Measurements from ENCODE around the gene INCENP. TPM values are rescaled to one million over a fixed set of nuclear protein-coding genes. Genes with fewer than 3 reads are reported as not detected.

The INCENP gene
- total and polyA plus RNA-seq, 3 experiments from 2014 or later, result 3.1 to 69.5 (median 65.5) TPM

DNA sequence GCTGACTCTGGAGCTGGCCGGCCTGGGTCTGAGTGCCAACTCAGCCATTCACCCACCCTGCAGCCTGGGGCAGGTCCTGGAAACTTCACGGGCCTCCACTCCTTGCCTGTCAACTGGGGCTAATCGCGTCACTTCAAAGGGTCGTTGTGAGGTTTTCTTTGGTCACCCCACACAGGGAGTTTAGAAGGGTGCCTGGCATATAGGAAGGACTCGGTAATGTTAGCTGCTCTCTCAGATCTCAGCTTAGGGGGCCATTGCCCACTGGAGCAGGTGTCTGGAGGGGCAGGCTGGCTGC is 7.3 kb downstream of the INCENP start:
- Mint-ChIP-seq H3K27ac (peak overlapping the region in 1 of 8 donors; percentile 89), H3K36me3 (peaks cover 0 to 70% (median 3%) of the 10 kb centered on the region in 3 donors), H3K27me3 (no peaks in the 10 kb centered on the region), H3K9me3 (no peaks in the 10 kb centered on the region), H3K4me1 (peaks cover 26 to 38% (median 37%) of the 10 kb centered on the region in 3 donors), H3K4me3 (no peak overlapping the region)
- no peaks in the 10 kb centered on the region for H3K36me3 ChIP-seq (ENCODE audit: insufficient read depth, low read length)
- no peaks in the 10 kb centered on the region for H3K4me1 ChIP-seq (ENCODE audit: insufficient read depth, low read length)
- no peak overlapping the region for H3K27ac ChIP-seq (ENCODE audit: low read depth, low read length)
- no peaks in the 10 kb centered on the region for H3K27me3 ChIP-seq (ENCODE audit: insufficient read depth, low read length, poor library complexity, severe bottlenecking)
- CTCF ChIA-PET, result interaction anchor here (1.5 kb wide), 1 partner anchor 23 kb away, joined by 4 read pairs; no protein-coding TSS in a partner anchor
- H3K9me3 ChIP-seq (ENCODE audit: low read length), result no peaks in the 10 kb centered on the region
- DNase-seq, result no peak
- POLR2A ChIA-PET, result no interaction called here
- no peak overlapping the region for H3K4me3 ChIP-seq (ENCODE audit: low read length)

- POLR2A ChIA-PET, result no interaction called here
- H3K36me3 ChIP-seq (ENCODE audit: insufficient read depth, low read length), result no peaks in the 10 kb centered on the region
Measured at GRCh38 chr11:62132191-62132590, 8.4 kb downstream of the INCENP start.

GRCh38 chr11:62132689-62133293 is 9.0 kb downstream of the INCENP start:
- H3K4me3 Mint-ChIP-seq, result no peak overlapping the region
- peaks cover 0 to 77% (median 7%) of the 10 kb centered on the region in 3 donors for H3K36me3 Mint-ChIP-seq
- H3K27me3 Mint-ChIP-seq, result no peaks in the 10 kb centered on the region
- CTCF ChIA-PET, result no interaction called here
- H3K27ac Mint-ChIP-seq, result peak overlapping the region in 5 of 8 donors; percentile 35 to 92 (median 43)
- Histone ChIP-seq H3K4me3 (ENCODE audit: low read length) (no peak overlapping the region), H3K27ac (ENCODE audit: low read depth, low read length) (no peak overlapping the region), H3K9me3 (ENCODE audit: low read length) (no peaks in the 10 kb centered on the region), H3K4me1 (ENCODE audit: insufficient read depth, low read length) (no peaks in the 10 kb centered on the region), H3K27me3 (ENCODE audit: insufficient read depth, low read length, poor library complexity, severe bottlenecking) (no peaks in the 10 kb centered on the region), H3K36me3 (ENCODE audit: insufficient read depth, low read length) (no peaks in the 10 kb centered on the region)
- peaks cover 21 to 29% (median 27%) of the 10 kb centered on the region in 3 donors for H3K4me1 Mint-ChIP-seq
- no peak for DNase-seq
- POLR2A ChIA-PET, result no interaction called here
- no peaks in the 10 kb centered on the region for H3K9me3 Mint-ChIP-seq

More at GRCh38 chr11:62132191-62132590, 8.4 kb downstream of the INCENP start:
- H3K9me3 ChIP-seq (ENCODE audit: low read length), result no peaks in the 10 kb centered on the region
- Mint-ChIP-seq H3K4me3 (no peak overlapping the region), H3K36me3 (peaks cover 0 to 75% (median 7%) of the 10 kb centered on the region in 3 donors), H3K27me3 (no peaks in the 10 kb centered on the region), H3K27ac (peak overlapping the region in 3 of 8 donors; percentile 30 to 36 (median 35)), H3K9me3 (no peaks in the 10 kb centered on the region), H3K4me1 (peaks cover 23 to 34% (median 31%) of the 10 kb centered on the region in 3 donors)
- no peaks in the 10 kb centered on the region for H3K4me1 ChIP-seq (ENCODE audit: insufficient read depth, low read length)
- no peaks in the 10 kb centered on the region for H3K27me3 ChIP-seq (ENCODE audit: insufficient read depth, low read length, poor library complexity, severe bottlenecking)
- CTCF ChIA-PET, result no interaction called here
- no peak for DNase-seq
- H3K4me3 ChIP-seq (ENCODE audit: low read length), result no peak overlapping the region
- H3K27ac ChIP-seq (ENCODE audit: low read depth, low read length), result no peak overlapping the region

DNA sequence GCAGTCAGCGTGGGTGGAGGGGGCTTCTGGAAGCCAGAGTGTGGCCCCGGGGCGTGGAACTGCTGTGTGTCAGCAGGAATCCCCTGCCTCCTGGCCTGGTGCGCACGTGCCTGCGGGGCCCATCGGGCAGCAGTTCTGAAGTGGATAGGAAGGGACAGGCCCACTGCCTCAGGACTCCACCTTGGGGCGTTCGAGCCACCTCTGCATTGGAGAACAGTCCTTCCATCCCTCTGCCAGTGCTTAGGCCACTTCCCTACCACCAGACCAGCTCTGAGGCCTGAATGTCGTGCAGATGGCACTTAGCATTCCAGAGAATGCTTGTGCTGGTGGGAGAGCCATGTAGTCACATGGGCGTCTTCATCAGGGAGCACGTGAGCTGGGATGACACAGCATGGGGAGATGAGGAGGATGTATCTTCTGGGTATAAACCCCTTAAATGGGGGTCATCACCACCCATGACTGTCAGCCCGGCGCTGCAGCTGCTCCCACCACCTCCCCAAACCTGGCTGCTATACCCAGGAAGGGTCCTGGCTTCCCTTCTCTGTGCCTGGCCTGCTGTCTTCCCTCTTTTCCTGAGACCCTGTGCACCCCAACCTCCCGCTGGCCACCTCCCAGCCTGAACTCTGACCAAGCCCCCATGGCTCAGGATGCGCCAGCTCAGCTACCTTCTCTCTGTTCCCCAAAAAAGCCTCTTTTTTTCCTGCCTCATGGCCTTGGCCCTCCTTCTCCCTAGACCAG is 9.7 kb downstream of the INCENP start:
- ChIA-PET POLR2A (no interaction called here), CTCF (no interaction called here)
- Mint-ChIP-seq H3K4me3 (no peak overlapping the region), H3K9me3 (no peaks in the 10 kb centered on the region), H3K27ac (peak overlapping the region in 2 of 8 donors; percentile 9 to 24), H3K27me3 (no peaks in the 10 kb centered on the region), H3K4me1 (peaks cover 21 to 29% (median 27%) of the 10 kb centered on the region in 3 donors), H3K36me3 (peaks cover 0 to 79% (median 7%) of the 10 kb centered on the region in 3 donors)
- Histone ChIP-seq H3K9me3 (ENCODE audit: low read length) (no peaks in the 10 kb centered on the region), H3K27me3 (ENCODE audit: insufficient read depth, low read length, poor library complexity, severe bottlenecking) (no peaks in the 10 kb centered on the region), H3K4me1 (ENCODE audit: insufficient read depth, low read length) (no peaks in the 10 kb centered on the region), H3K4me3 (ENCODE audit: low read length) (no peak overlapping the region), H3K27ac (ENCODE audit: low read depth, low read length) (no peak overlapping the region), H3K36me3 (ENCODE audit: insufficient read depth, low read length) (no peaks in the 10 kb centered on the region)
- DNase-seq, result no peak

- ChIA-PET CTCF (interaction anchor here (1.1 kb wide), 1 partner anchor 56 kb away, joined by 4 read pairs; no protein-coding TSS in a partner anchor), POLR2A (no interaction called here)
- H3K4me3 Mint-ChIP-seq, result no peak overlapping the region
- Histone ChIP-seq H3K9me3 (ENCODE audit: low read length) (no peaks in the 10 kb centered on the region), H3K36me3 (ENCODE audit: insufficient read depth, low read length) (peaks cover 11% of the 10 kb centered on the region), H3K4me1 (ENCODE audit: insufficient read depth, low read length) (no peaks in the 10 kb centered on the region), H3K27me3 (ENCODE audit: insufficient read depth, low read length, poor library complexity, severe bottlenecking) (no peaks in the 10 kb centered on the region), H3K27ac (ENCODE audit: low read depth, low read length) (no peak overlapping the region), H3K4me3 (ENCODE audit: low read length) (no peak overlapping the region)
- peaks cover 0 to 75% (median 4%) of the 10 kb centered on the region in 3 donors for H3K36me3 Mint-ChIP-seq
- no peak for DNase-seq
- H3K9me3 Mint-ChIP-seq, result no peaks in the 10 kb centered on the region
- no peak overlapping the region for H3K27ac Mint-ChIP-seq
- H3K4me1 Mint-ChIP-seq, result peaks cover 10 to 21% (median 13%) of the 10 kb centered on the region in 3 donors
- no peaks in the 10 kb centered on the region for H3K27me3 Mint-ChIP-seq
Measured at GRCh38 chr11:62137276-62137861, 13.6 kb downstream of the INCENP start.

- ChIA-PET POLR2A (no interaction called here), CTCF (no interaction called here)
- Histone ChIP-seq H3K36me3 (ENCODE audit: insufficient read depth, low read length) (peaks cover 18% of the 10 kb centered on the region), H3K27ac (ENCODE audit: low read depth, low read length) (no peak overlapping the region), H3K9me3 (ENCODE audit: low read length) (no peaks in the 10 kb centered on the region), H3K27me3 (ENCODE audit: insufficient read depth, low read length, poor library complexity, severe bottlenecking) (no peaks in the 10 kb centered on the region), H3K4me3 (ENCODE audit: low read length) (no peak overlapping the region), H3K4me1 (ENCODE audit: insufficient read depth, low read length) (no peaks in the 10 kb centered on the region)
- Mint-ChIP-seq H3K36me3 (peaks cover 0 to 75% (median 8%) of the 10 kb centered on the region in 3 donors), H3K9me3 (no peaks in the 10 kb centered on the region), H3K4me3 (no peak overlapping the region), H3K27ac (no peak overlapping the region), H3K27me3 (no peaks in the 10 kb centered on the region), H3K4me1 (peaks cover 4 to 14% (median 7%) of the 10 kb centered on the region in 3 donors)
- no peak for DNase-seq
Measured at GRCh38 chr11:62137881-62138629, 14.2 kb downstream of the INCENP start.

DNA sequence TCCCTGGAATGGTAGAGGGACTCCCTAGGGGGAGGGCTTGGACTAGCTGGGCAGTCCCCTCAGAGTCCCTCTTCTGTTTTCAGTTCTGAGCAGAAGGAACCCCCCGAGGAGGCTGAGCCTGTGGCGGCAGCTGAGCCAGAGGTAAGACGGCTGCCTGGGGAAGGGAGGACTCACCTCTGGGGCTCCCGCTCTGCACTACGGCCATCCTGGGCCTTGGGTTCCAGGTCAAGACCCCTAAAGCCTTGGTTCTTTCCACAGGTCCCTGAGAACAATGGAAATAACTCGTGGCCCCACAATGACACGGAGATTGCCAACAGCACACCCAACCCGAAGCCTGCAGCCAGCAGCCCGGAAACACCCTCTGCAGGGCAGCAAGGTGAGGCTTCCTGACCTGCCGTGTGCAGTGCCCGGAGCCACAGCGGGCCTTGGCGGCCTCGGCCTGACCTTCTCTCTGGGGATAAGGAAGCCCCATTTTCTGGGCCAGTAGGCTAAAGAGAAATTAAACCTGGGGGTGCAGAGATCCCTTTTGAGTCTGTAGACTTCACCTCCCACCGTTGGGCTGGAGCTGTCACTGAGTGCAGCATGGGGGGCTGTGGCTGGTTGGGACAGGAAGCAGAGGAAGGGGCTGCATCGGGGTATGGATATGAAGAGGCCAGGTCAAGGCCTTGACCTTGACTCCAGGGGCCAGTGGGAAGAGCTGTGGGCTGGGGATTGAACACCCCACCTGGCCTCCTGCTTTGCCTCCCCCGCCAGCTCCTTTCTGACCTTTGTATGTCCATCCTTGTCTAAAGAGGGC is 15.0 kb downstream of the INCENP start:
- Histone ChIP-seq H3K36me3 (ENCODE audit: insufficient read depth, low read length) (peaks cover 24% of the 10 kb centered on the region), H3K9me3 (ENCODE audit: low read length) (no peaks in the 10 kb centered on the region), H3K27me3 (ENCODE audit: insufficient read depth, low read length, poor library complexity, severe bottlenecking) (no peaks in the 10 kb centered on the region), H3K4me3 (ENCODE audit: low read length) (no peak overlapping the region), H3K4me1 (ENCODE audit: insufficient read depth, low read length) (no peaks in the 10 kb centered on the region), H3K27ac (ENCODE audit: low read depth, low read length) (no peak overlapping the region)
- Mint-ChIP-seq H3K9me3 (no peaks in the 10 kb centered on the region), H3K27me3 (no peaks in the 10 kb centered on the region), H3K4me3 (no peak overlapping the region), H3K27ac (peak overlapping the region in 1 of 8 donors; percentile 32), H3K4me1 (peaks cover 3 to 8% (median 6%) of the 10 kb centered on the region in 3 donors), H3K36me3 (peaks cover 0 to 77% (median 11%) of the 10 kb centered on the region in 3 donors)
- no peak for DNase-seq
- POLR2A ChIA-PET, result no interaction called here
- CTCF ChIA-PET, result no interaction called here
